SU-DHL-6 (cell line): ENCODE measurements around the gene ATP2B1.

ENCODE experiments used
- H2AFZ ChIP-seq: fragments of 200-600 bp; sonication (generic); 2 replicates; pipeline ENCODE4 v1.6.1; 2014; ENCODE audit warnings: low read depth, mild to moderate bottlenecking, moderate library complexity, mixed read lengths, antibody characterized with exemption, low read length; ENCODE audit not compliant: severe bottlenecking
- H3F3A ChIP-seq: fragments of 200-600 bp; shearing (Covaris generic); 2 replicates; pipeline ENCODE4 v1.6.0; 2016; ENCODE audit warnings: antibody characterized with exemption, mild to moderate bottlenecking; ENCODE audit not compliant: insufficient read depth
- H3K27ac ChIP-seq: fragments of 200-600 bp; sonication (generic); 2 replicates; pipeline ENCODE4 v1.5.1; 2016; ENCODE audit warnings: low read depth, mild to moderate bottlenecking, low read length, moderate library complexity, mixed read lengths
- H3K27me3 ChIP-seq: fragments of 200-600 bp; sonication (generic), shearing (Covaris generic); 2 replicates; pipeline ENCODE4 v1.6.0; 2014; ENCODE audit warnings: mild to moderate bottlenecking, low read length
- H3K36me3 ChIP-seq: fragments of 200-600 bp; sonication (generic); 2 replicates; pipeline ENCODE4 v1.6.1; 2014; ENCODE audit warnings: mild to moderate bottlenecking, low read length, mixed read lengths
- H3K4me2 ChIP-seq: fragments of 300-600, 200-600 bp; shearing (Covaris generic), sonication (generic); 2 replicates; pipeline ENCODE4 v1.6.0; 2014; ENCODE audit warnings: low read length, low read depth, mild to moderate bottlenecking; ENCODE audit not compliant: poor library complexity, severe bottlenecking
- H3K4me3 ChIP-seq: fragments of 200-600 bp; sonication (generic); 2 replicates; pipeline ENCODE4 v1.5.1; 2014; ENCODE audit warnings: antibody characterized with exemption, low read length, mild to moderate bottlenecking, mixed read lengths; ENCODE audit not compliant: insufficient read depth, poor library complexity, severe bottlenecking
- H3K79me2 ChIP-seq: fragments of 200-600 bp; sonication (generic); 2 replicates; pipeline ENCODE4 v1.6.1; 2014; ENCODE audit warnings: mild to moderate bottlenecking, low read length, moderate library complexity; ENCODE audit not compliant: insufficient read depth
- H3K9ac ChIP-seq: fragments of 200-600 bp; sonication (generic); 2 replicates; pipeline ENCODE4 v1.7.0; 2014; ENCODE audit warnings: mild to moderate bottlenecking, low read length
- H3K9me2 ChIP-seq: fragments of 200-600 bp; sonication (generic); replicated peaks from 2 replicates; pipeline ENCODE4 v1.6.1; 2014; ENCODE audit warnings: low read length; ENCODE audit not compliant: insufficient read depth
- H3K9me3 ChIP-seq: fragments of 200-600 bp; sonication (generic); 2 replicates; pipeline ENCODE4 v1.6.1; 2014; ENCODE audit warnings: low read length, mixed read lengths; ENCODE audit not compliant: insufficient read depth
- H4K20me1 ChIP-seq: fragments of 200-600 bp; sonication (generic); 2 replicates; pipeline ENCODE4 v1.6.1; 2014; ENCODE audit warnings: low read depth, mild to moderate bottlenecking, antibody characterized with exemption, low read length, moderate library complexity, mixed read lengths
- CTCF ChIP-seq: fragments of 200-600 bp; sonication (generic); IDR thresholded peaks from one replicate; pipeline ENCODE4 v1.5.1; 2017; ENCODE audit warnings: antibody characterized with exemption, mild to moderate bottlenecking, low read length, moderate library complexity; ENCODE audit not compliant: insufficient read depth, poor library complexity, severe bottlenecking
- EZH2phosphoT487 ChIP-seq: fragments of 200-600 bp; sonication (generic), shearing (Covaris generic); conservative IDR thresholded peaks from 2 replicates; pipeline ENCODE4 v1.6.1; 2018; ENCODE audit warnings: mild to moderate bottlenecking, antibody characterized with exemption, low read length, moderate library complexity, mixed read lengths

Gene ATP2B1

DNA sequence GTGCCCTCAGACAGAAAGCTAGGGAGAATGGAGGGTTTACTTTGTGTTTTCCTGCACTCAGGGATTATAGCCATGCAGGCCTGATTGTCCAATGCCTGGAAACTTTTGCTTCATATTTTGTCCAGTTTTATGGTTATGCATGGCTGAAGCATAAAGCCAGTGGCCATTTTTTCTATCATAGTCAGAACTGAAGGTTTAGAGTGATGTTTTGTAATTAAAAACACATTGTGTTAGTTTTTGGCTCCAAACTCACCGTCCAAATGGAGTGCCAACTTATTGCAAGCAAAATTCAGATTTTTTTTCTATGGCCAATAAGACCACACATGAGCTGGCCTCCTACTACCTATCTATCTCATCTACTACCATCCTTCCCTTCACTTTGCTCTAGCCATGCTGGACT, 40.2 kb upstream of the ATP2B1 start:
- Histone ChIP-seq H3K79me2 (no peaks in the 10 kb centered on the region), H3K9me2 (no peaks in the 10 kb centered on the region), H3K27ac (no peak overlapping the region), H2AFZ (no peak overlapping the region), H3K4me3 (no peak overlapping the region), H3K4me2 (no peak overlapping the region), H3K9ac (no peak overlapping the region), H3K9me3 (no peaks in the 10 kb centered on the region), H3K27me3 (no peaks in the 10 kb centered on the region), H4K20me1 (no peaks in the 10 kb centered on the region), H3F3A (no peaks in the 10 kb centered on the region), H3K36me3 (no peaks in the 10 kb centered on the region)
- TF ChIP-seq CTCF (no peak), EZH2phosphoT487 (no peak)

- no peak for TF ChIP-seq EZH2phosphoT487
- TF ChIP-seq CTCF: no peak
- Histone ChIP-seq H3K9ac (no peak overlapping the region), H3K4me3 (no peak overlapping the region), H3K79me2 (no peaks in the 10 kb centered on the region), H3F3A (no peaks in the 10 kb centered on the region), H3K36me3 (no peaks in the 10 kb centered on the region), H3K27ac (no peak overlapping the region), H3K4me2 (no peak overlapping the region), H3K9me2 (no peaks in the 10 kb centered on the region), H3K27me3 (no peaks in the 10 kb centered on the region), H2AFZ (no peak overlapping the region), H3K9me3 (peaks cover 8% of the 10 kb centered on the region; the same call in 1 of the 2 replicates), H4K20me1 (no peaks in the 10 kb centered on the region)
Observed at GRCh38 chr12:89745286-89745685, 36.6 kb upstream of the ATP2B1 start.

GRCh38 chr12:89742337-89743022, 33.8 kb upstream of the ATP2B1 start:
- H3K9me2 ChIP-seq: no peaks in the 10 kb centered on the region
- H3K27ac ChIP-seq: no peak overlapping the region
- no peak overlapping the region for H3K4me3 ChIP-seq
- H3K4me2 ChIP-seq: peak overlapping the region; percentile 5
- no peaks in the 10 kb centered on the region for H3K27me3 ChIP-seq
- H3K79me2 ChIP-seq: no peaks in the 10 kb centered on the region
- no peak overlapping the region for H2AFZ ChIP-seq
- no peaks in the 10 kb centered on the region for H3F3A ChIP-seq
- TF ChIP-seq CTCF: no peak
- no peak for TF ChIP-seq EZH2phosphoT487
- no peak overlapping the region for H3K9ac ChIP-seq
- H4K20me1 ChIP-seq: no peaks in the 10 kb centered on the region
- H3K36me3 ChIP-seq: no peaks in the 10 kb centered on the region
- H3K9me3 ChIP-seq: peaks cover 12% of the 10 kb centered on the region; the same call in 1 of the 2 replicates
